Measurements from ENCODE around the gene TBC1D1.
"Not testable (repeated sequence)": the region's sequence is repeated elsewhere in the genome, so short reads cannot be mapped to it uniquely, and the experiment has no call there.

The TBC1D1 gene

GRCh38 chr4:38017609-38018008 is 126.7 kb downstream of the TBC1D1 start:
- DNase-seq = no peak

GRCh38 chr4:38020386-38020785 is 129.5 kb downstream of the TBC1D1 start:
- no peak for DNase-seq

GRCh38 chr4:38020961-38021360 is 130.1 kb downstream of the TBC1D1 start:
- DNase-seq = not testable (repeated sequence)

- no peak for DNase-seq
These were observed 130.9 kb downstream of the TBC1D1 start for GRCh38 chr4:38021751-38022150.

- no peak for DNase-seq
These were observed 132.7 kb downstream of the TBC1D1 start for GRCh38 chr4:38023347-38024205.

GRCh38 chr4:38024206-38024509 is 133.3 kb downstream of the TBC1D1 start:
- no peak for DNase-seq

- no peak for DNase-seq
These were observed 134.8 kb downstream of the TBC1D1 start for GRCh38 chr4:38025665-38026064.

GRCh38 chr4:38026158-38026740 is 135.4 kb downstream of the TBC1D1 start:
- DNase-seq = no peak

GRCh38 chr4:38030023-38030422 is 139.1 kb downstream of the TBC1D1 start:
- no peak for DNase-seq

GRCh38 chr4:38034986-38035882 is 144.3 kb downstream of the TBC1D1 start:
- no peak for DNase-seq

GRCh38 chr4:38036548-38036947 is 145.7 kb downstream of the TBC1D1 start:
- DNase-seq = no peak

- no peak for DNase-seq
These were observed 146.7 kb downstream of the TBC1D1 start for GRCh38 chr4:38037612-38038011.

GRCh38 chr4:38040619-38041018 is 149.7 kb downstream of the TBC1D1 start:
- no peak for DNase-seq

GRCh38 chr4:38044060-38044459 is 153.2 kb downstream of the TBC1D1 start:
- no peak for DNase-seq

GRCh38 chr4:38045289-38045988 is 154.6 kb downstream of the TBC1D1 start:
- DNase-seq = no peak

GRCh38 chr4:38046727-38047489 is 156.0 kb downstream of the TBC1D1 start:
- no peak for DNase-seq

- DNase-seq = no peak
These were observed 158.8 kb downstream of the TBC1D1 start for GRCh38 chr4:38049545-38050170.

- DNase-seq = no peak
These were observed 159.9 kb downstream of the TBC1D1 start for GRCh38 chr4:38050560-38051350.

- DNase-seq = no peak
These were observed 164.7 kb downstream of the TBC1D1 start for GRCh38 chr4:38055566-38055965.

GRCh38 chr4:38056011-38056685 is 165.3 kb downstream of the TBC1D1 start:
- DNase-seq = no peak

Data from NCI-H2171 (cell line).